Suprapubic skin (tissue), 4 donors: ENCODE data around the gene PARVA.

ENCODE experiments used
- EP300 ChIP-seq: sonication (generic); formaldehyde crosslinking; IDR thresholded peaks from one replicate; pipeline ENCODE4 v1.6.1; 2017; ENCODE audit warnings: antibody characterized with exemption
- POLR2A ChIP-seq, 2 donors: fragments of 450-650 bp; IDR thresholded peaks; one replicate each; pipeline ENCODE4 v1.6.1; 2017; ENCODE audit warnings: antibody characterized with exemption in 2 of 2, mild to moderate bottlenecking in 2 of 2, moderate library complexity in 2 of 2
- POLR2AphosphoS5 ChIP-seq, 3 donors: sonication (generic); formaldehyde crosslinking; IDR thresholded peaks; one replicate each; pipeline ENCODE4 v1.6.1; 2017; ENCODE audit warnings: antibody characterized with exemption in 3 of 3
- TF ChIP-seq, protein P1 (sequence below), 2 donors: fragments of 200-600 bp in 1 of 2; fragments of 450-650 bp in 1 of 2; sonication (generic) in 1 of 2; IDR thresholded peaks; one replicate each; pipeline ENCODE4 v1.5.1; 2016 to 2019; ENCODE audit warnings: antibody characterized with exemption in 2 of 2, mild to moderate bottlenecking in 1 of 2, moderate library complexity in 1 of 2

DNA sequence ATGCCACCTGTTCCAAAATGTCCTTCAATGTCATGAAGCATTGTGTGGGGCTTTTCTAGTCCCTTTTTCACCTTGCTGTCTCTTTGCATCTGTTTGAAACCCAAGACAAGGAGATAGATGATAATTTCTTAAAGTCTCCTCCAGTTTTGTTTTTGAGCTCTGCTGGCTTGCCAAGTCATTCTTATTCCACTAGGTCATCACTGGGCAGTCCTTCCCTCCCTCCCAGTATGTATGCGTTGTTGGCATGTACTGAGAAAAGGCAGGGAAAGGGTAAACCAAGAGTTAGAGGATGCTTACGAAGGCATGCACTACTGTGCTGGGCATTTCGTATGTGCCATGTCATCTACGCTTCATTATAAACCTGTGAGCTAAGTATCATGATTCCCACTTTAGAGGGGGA, 78.6 kb downstream of the PARVA start:
- TF ChIP-seq EP300 (no peak), POLR2A (IDR thresholded peaks at IDR 0.05) (no peak), POLR2AphosphoS5 (IDR thresholded peaks at IDR 0.05) (no peak)
- TF ChIP-seq, protein P1, sequence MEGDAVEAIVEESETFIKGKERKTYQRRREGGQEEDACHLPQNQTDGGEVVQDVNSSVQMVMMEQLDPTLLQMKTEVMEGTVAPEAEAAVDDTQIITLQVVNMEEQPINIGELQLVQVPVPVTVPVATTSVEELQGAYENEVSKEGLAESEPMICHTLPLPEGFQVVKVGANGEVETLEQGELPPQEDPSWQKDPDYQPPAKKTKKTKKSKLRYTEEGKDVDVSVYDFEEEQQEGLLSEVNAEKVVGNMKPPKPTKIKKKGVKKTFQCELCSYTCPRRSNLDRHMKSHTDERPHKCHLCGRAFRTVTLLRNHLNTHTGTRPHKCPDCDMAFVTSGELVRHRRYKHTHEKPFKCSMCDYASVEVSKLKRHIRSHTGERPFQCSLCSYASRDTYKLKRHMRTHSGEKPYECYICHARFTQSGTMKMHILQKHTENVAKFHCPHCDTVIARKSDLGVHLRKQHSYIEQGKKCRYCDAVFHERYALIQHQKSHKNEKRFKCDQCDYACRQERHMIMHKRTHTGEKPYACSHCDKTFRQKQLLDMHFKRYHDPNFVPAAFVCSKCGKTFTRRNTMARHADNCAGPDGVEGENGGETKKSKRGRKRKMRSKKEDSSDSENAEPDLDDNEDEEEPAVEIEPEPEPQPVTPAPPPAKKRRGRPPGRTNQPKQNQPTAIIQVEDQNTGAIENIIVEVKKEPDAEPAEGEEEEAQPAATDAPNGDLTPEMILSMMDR (IDR thresholded peaks at IDR 0.05): no peak
